ENCODE measurements around the gene CCT7. TPM values are rescaled to one million over a fixed set of nuclear protein-coding genes. Genes with fewer than 3 reads are reported as not detected.

The CCT7 gene
- total RNA-seq, 1 experiment from 2014 or later, result 637 TPM

GRCh38 chr2:73227086-73227485 is 7.0 kb upstream of the CCT7 start:
- POLR2A ChIA-PET, result no interaction called here
- CTCF ChIA-PET, result no interaction called here
- H3K36me3 ChIP-seq (ENCODE audit: control insufficient read depth in 1 of 2, insufficient read depth in 2 of 2, low read length in 2 of 2), result peaks cover 2 to 19% of the 10 kb centered on the region in 2 experiments; a peak in 2 of 4 replicates
- no peak overlapping the region for H3K4me3 ChIP-seq (replicated peaks in 1 of 2; ENCODE audit: low read depth in 1 of 2, low read length in 2 of 2)
- no peaks in the 10 kb centered on the region for H3K4me1 ChIP-seq (ENCODE audit: control insufficient read depth in 1 of 2, insufficient read depth in 2 of 2, low read length in 2 of 2)
- no peaks in the 10 kb centered on the region for H3K79me2 ChIP-seq (ENCODE audit: insufficient read depth, low read length)
- TF ChIP-seq CBX3 (IDR thresholded peaks at IDR 0.05; ENCODE audit: low read depth), result no peak
- no peak for TF ChIP-seq CEBPB (IDR thresholded peaks at IDR 0.05; ENCODE audit: low read depth)
- no peak for TF ChIP-seq SP1 (IDR thresholded peaks at IDR 0.05; ENCODE audit: low read depth)
- no peak for TF ChIP-seq ATF3 (IDR thresholded peaks at IDR 0.05)
- TF ChIP-seq SRF (IDR thresholded peaks at IDR 0.05; ENCODE audit: low read depth), result no peak
- TF ChIP-seq YY1 (IDR thresholded peaks at IDR 0.05; ENCODE audit: extremely low read depth, insufficient replicate concordance, low read depth, low read length), result no peak
- TF ChIP-seq TCF7L2 (IDR thresholded peaks at IDR 0.05; ENCODE audit: borderline replicate concordance, extremely low read depth, insufficient read depth, insufficient read length), result no peak
- no peak for TF ChIP-seq EZH2phosphoT487 (IDR thresholded peaks at IDR 0.05; ENCODE audit: borderline replicate concordance)
- TF ChIP-seq POLR2AphosphoS5 (IDR thresholded peaks at IDR 0.05; ENCODE audit: low read depth, low read length), result no peak
- TF ChIP-seq ZNF274 (IDR thresholded peaks at IDR 0.05; ENCODE audit: low read depth, low read length), result no peak
- TF ChIP-seq REST (IDR thresholded peaks at IDR 0.05; ENCODE audit: low read depth), result no peak
- no peak for TF ChIP-seq JUND (IDR thresholded peaks at IDR 0.05)
- TF ChIP-seq POLR2A (IDR thresholded peaks at IDR 0.05; ENCODE audit: borderline replicate concordance, extremely low read depth, insufficient read depth, insufficient read length), result no peak
- TF ChIP-seq SIN3A (IDR thresholded peaks at IDR 0.05; ENCODE audit: low read depth), result no peak
- TF ChIP-seq FOSL1 (IDR thresholded peaks at IDR 0.05; ENCODE audit: low read depth), result no peak
- no peak for TF ChIP-seq CTCF (IDR thresholded peaks at IDR 0.05 in 2 of 3, conservative IDR thresholded peaks at IDR 0.05 in 1 of 3; ENCODE audit: borderline replicate concordance in 1 of 3, insufficient read depth in 1 of 3, low read depth in 2 of 3, low read length in 2 of 3)
- RAD21 ChIA-PET (ENCODE audit: low non-redundant PET in 1 of 2, low total read pairs in 2 of 2, uncharacterized antibody in 2 of 2, unreplicated experiment in 2 of 2), result no interaction called here
- no TSS peak for BruUV-seq (replicated peaks)
- H2AFZ ChIP-seq (ENCODE audit: low read depth, low read length, poor library complexity, severe bottlenecking), result no peak overlapping the region
- ATAC-seq (no peak), DNase-seq (ENCODE audit: low read depth, low spot score) (no peak)
- no peaks in the 10 kb centered on the region for H3K27me3 ChIP-seq (ENCODE audit: insufficient read depth, low read length)
- no peaks in the 10 kb centered on the region for H4K20me1 ChIP-seq (ENCODE audit: insufficient read depth)
- no peak overlapping the region for H3K4me2 ChIP-seq (ENCODE audit: low read length)
- no peak overlapping the region for H3K27ac ChIP-seq (ENCODE audit: low read depth, low read length)
- intact Hi-C loops (cut with micrococcal nuclease), result no loop called here
- no peak overlapping the region for H3K9ac ChIP-seq (ENCODE audit: low read length)
- H3K9me2 ChIP-seq (ENCODE audit: insufficient read depth), result no peaks in the 10 kb centered on the region
- H3K9me3 ChIP-seq (ENCODE audit: control insufficient read depth in 1 of 2, insufficient read depth in 1 of 2, low read depth in 1 of 2, low read length in 2 of 2), result no peaks in the 10 kb centered on the region

Data from HCT116 (cell line).